ENCODE results near the gene CDNF.
"Not testable (repeated sequence)": the region's sequence is repeated elsewhere in the genome, so short reads cannot be mapped to it uniquely, and the experiment has no call there.

The CDNF gene

GRCh38 chr10:14837757-14838581, at the start of gene CDNF, which contains the start of the genes HSPA14 and MSANTD7:
Gene CDNF (minus strand): TSS chr10:14838037. CDS start chr10:14837946, 91 bp downstream.
Gene HSPA14 (plus strand): TSS chr10:14838306. CDS start chr10:14838403, 97 bp downstream.
Gene MSANTD7 (plus strand): TSS chr10:14838306. CDS start chr10:14842285, 3,979 bp downstream.
- DNase-seq (ENCODE audit: low read depth in 2 of 2): peak; percentile 99

DNA sequence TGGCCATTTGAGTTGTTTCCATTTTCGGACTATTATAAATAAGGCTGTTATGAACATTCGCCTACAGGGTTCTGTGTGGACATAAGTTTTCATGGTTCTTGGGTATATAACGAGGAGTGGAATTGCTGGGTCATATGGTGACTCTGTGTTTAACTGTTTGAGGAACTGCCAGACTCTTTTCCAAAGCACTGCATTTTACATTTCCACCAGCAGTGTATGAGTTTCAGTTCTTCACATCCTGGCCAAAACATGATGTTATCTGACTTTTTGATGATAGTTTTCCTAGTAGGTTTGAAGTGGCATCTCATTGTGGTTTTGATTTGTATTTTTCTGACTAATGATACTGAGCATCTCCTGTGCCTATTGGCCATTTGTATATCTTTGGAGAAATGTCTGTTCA, 46.2 kb upstream of the CDNF start:
- no peak for DNase-seq (ENCODE audit: low read depth in 2 of 2)

DNA sequence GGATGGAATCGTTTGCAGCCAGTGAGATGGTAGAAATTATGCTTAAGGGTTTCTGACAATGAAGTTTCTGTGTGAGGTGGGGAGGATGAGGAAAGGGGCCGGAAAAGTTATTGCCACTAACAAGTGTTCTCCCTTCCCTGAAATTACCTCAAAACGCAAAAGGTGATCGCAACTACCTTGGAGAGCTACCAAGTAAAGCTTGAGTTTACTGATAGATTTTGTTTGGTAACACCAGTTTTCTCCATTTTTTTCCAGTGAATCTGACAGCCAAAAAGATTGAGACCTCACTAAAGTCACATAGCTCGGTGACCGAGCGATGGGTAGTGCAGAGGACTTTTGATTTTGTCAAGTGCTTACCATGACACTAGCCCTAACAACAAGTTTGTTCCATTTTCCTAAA, 42.4 kb upstream of the CDNF start:
- DNase-seq (ENCODE audit: low read depth in 2 of 2): no peak

- no peak for DNase-seq (ENCODE audit: low read depth in 2 of 2)
These were observed 42.0 kb upstream of the CDNF start for GRCh38 chr10:14879928-14880193.

DNA sequence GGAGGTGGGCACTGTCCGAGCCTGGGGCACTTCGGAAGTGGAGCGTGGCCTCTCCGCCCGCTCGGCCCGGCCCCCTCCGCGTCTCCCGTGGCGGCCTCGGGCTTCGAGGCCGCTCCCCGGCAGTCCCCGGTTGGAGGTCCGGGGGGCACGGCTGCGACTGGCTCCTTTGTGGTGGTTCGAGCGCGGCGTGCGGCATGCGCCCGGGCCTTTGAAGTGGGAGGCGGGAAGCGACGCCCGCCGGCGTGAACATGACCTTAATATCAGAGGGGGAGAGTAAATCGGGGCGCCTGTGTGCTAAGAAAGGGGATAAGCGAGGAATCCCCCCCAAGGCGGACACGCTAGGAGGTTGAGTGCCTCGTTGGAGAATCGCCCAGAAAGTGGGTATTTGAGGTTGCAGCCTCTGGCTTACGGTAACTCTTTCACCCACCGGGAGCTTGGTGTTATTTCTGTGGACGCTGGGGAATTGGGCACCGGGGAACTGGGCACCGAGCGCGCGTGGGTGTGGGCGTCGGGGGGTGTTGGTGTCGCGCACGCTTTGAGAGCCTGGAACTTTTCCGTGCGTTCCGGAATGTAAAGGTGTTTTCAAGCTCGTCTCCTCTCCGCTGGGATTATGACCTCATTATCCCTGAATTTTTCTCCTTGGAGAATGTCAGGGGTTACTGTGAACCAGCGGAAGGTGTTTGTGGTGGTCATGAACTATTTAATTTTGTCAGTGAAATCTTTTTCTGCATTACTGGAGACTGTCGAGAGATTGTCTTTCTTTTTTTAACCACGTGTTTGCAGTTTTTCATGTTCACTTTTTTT, 41.5 kb upstream of the CDNF start:
- peak; percentile 8 to 17 for DNase-seq (ENCODE audit: low read depth in 2 of 2)

DNA sequence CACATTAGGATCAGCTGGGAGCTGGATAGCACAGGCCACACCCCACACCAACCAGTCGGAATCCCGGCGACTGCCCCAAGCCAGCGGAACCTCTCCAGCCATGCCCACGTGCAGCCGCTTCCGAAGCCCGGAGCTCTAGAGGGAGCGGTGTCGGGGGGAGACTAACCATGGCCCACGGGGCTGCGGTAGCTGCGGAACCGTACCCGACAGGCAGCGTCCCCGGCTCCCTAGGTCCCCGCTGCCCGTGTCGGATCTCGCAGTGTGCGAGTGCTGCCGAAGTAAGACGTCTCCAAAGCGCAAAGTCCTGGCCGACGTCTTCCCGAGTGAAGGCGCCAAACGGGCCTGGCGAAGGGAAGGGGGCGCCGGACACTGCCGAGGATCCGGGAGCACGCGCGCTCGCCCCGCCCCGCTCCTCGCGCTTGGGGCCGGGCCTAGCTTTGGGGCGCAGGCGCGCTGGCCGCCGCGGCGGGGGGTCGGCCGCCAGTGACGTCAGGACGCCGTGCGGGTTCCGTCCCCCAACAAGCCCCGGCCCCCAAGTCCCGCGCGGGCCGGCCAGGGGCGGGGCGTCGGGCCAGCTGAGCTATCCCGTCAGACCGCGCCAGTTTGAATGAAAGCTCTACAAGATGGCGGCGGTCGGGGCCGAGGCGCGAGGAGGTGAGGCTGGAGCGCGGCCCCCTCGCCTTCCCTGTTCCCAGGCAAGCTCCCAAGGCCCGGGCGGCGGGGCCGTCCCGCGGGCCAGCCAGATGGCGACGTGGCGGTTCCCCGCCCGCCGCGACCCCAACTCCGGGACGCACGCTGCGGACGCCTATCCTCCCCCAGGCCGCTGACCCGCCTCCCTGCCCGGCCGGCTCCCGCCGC, 40.7 kb upstream of the CDNF start, which contains the start of gene SUV39H2:
Gene SUV39H2, plus strand, starts transcription at position 601 of the 858 bp plus-strand sequence. Its CDS starts 23 bp downstream, at position 624.
- DNase-seq (ENCODE audit: low read depth in 2 of 2): peak; percentile 93 to 94

- no peak for DNase-seq (ENCODE audit: low read depth in 2 of 2)
These were observed 38.9 kb upstream of the CDNF start for GRCh38 chr10:14876764-14877163.

GRCh38 chr10:14875941-14876340, 38.1 kb upstream of the CDNF start:
- DNase-seq (ENCODE audit: low read depth in 2 of 2): no peak

DNA sequence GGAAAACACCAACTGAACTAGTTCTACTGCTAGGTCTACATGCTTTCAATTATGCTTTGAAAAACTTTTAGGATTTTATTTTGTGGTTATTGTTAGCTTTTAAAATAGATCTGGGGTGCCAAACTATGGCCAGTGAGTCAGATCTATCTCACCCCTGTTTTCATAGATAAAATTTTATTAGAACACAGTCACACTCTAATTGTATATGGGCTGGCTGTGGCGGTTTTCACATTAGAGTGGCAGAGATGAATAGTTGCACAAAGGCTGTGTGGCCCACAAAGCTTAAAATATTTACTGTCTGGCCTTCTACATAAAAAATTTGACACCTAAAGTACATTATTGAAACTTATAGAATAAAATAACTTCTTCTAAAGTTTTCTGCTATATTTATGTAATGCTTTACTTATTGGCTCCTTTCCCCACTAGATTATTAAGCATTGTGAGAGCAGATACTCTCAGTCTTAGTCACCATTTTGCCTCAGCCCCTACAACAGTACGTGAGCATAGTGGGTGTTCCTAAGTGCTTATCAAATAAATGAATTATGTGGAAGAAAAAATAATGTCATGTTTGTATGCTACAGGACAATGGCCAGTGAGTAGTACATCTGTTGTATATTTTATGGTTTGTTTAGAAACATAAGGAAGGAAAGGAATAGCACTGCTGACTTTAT, 35.4 kb upstream of the CDNF start:
- DNase-seq (ENCODE audit: low read depth in 2 of 2): no peak

DNA sequence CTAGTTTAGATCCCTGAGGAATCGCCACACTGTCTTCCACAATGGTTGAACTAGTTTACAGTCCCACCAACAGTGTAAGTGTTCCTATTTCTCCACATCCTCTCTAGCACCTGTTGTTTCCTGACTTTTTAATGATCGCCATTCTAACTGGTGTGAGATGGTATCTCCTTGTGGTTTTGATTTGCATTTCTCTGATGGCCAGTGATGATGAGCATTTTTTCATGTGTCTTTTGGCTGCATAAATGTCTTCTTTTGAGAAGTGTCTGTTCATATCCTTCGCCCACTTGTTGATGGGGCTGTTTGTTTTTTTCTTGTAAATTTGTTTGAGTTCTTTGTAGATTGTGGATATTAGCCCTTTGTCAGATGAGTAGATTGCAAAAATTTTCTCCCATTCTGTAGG, 27.0 kb upstream of the CDNF start:
- not testable (repeated sequence) for DNase-seq (ENCODE audit: low read depth in 2 of 2)

- not testable (repeated sequence) for DNase-seq (ENCODE audit: low read depth in 2 of 2)
These were observed 26.6 kb upstream of the CDNF start for GRCh38 chr10:14864466-14864865.

GRCh38 chr10:14860791-14861190, 23.0 kb upstream of the CDNF start:
- no peak for DNase-seq (ENCODE audit: low read depth in 2 of 2)

DNA sequence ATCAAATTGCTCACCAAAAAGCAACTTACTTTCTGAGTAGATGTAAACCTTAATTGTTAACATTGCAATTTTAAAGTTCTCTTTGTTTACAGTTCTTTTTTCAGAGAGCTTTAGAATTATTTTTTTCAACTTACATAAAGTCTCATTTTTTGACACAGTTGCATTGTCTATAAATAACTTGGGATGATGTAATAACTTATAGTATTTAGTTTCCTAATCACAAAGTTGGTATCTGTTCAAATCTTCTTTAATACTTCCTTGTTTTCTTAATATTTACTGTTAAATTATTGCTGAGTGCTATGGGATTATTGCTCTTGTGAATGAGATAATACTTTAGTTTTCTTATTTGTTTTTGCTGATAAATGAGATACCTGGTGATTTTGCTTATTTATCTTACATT, 21.9 kb upstream of the CDNF start:
- DNase-seq (ENCODE audit: low read depth in 2 of 2): no peak

- no peak for DNase-seq (ENCODE audit: low read depth in 2 of 2)
These were observed 21.2 kb upstream of the CDNF start for GRCh38 chr10:14859043-14859442.

- no peak for DNase-seq (ENCODE audit: low read depth in 2 of 2)
These were observed 20.6 kb upstream of the CDNF start for GRCh38 chr10:14858338-14858960.

DNA sequence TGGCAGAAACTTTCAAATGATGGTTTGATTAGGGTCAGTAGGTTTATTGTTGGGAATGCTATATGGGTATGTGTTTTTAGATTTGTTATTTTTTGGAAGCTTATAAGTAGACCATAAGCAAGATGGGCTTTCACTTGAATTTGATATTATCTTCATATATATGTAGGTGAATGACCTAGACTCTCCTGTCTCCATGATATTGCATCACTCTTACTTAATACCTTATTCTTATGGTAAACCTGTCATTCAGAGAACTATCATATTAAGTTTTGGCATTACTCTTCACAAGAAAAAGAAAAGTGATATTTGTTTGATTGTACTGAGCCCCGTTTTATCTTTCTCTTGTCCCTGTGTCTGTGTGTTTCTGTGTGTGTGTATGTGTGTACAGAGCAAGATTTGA, 17.6 kb upstream of the CDNF start:
- DNase-seq (ENCODE audit: low read depth in 2 of 2): no peak

- DNase-seq (ENCODE audit: low read depth in 2 of 2): no peak
These were observed 14.4 kb upstream of the CDNF start for GRCh38 chr10:14852236-14852635.

GRCh38 chr10:14844948-14845347, 7.1 kb upstream of the CDNF start:
- no peak for DNase-seq (ENCODE audit: low read depth in 2 of 2)

DNA sequence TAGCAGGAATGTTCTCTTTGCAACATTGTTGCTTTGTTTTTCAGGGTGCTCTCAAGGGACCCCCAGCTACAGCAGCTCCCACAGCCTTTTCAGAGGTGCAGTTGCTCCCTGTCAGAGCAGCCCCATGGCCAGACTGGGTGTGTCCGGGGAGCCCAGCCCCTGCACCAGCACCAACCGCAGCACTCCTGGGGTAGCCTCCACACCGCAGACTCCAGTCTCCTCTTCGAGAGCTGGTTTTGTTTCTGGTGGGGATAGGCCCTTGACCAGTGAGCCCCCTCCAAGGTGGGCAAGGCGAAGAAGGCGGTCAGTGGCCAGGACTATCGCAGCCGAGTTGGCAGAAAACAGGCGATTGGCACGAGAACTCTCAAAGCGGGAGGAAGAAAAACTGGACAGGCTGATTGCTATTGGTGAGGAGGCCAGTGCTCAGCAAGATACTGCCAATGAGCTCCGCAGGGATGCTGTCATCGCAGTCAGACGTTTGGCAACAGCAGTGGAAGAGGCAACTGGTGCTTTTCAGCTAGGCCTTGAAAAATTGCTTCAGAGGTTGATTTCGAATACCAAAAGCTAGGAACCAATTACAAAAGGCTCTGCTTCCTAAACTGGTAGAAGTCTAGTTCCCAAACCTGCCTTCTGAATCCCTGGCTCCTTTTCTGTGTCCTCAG, 5.6 kb upstream of the CDNF start:
- no peak for DNase-seq (ENCODE audit: low read depth in 2 of 2)

DNA sequence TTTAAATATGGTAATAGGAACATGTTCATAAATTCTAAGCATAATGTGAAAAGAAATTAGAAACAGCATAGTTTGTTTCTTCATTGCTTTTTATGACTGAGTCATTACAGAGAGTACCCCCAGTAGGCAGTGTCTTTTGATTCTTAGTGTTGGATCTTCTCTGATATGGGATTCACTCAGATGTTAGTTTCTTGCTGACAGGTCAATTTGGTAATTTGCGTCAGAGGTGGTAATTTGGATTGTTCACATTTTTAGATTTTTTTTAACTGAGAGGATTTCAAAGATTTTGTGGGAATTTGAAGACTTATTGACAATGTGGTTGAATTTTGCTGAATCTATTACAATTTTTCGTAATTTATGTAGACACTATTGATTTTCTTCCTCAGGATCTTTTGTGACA, 2.3 kb upstream of the CDNF start:
- DNase-seq (ENCODE audit: low read depth in 2 of 2): no peak

All from stimulated activated CD8-positive, alpha-beta memory T cell treated with anti-CD3 and anti-CD28 coated beads, Interleukin-15, amount 100 ng/mL, for 48 hours (primary cell).